Neuronal stem cell (in vitro differentiated cells): ENCODE results near the gene HAPLN3. TPM values are rescaled to one million over a fixed set of nuclear protein-coding genes. Genes with fewer than 3 reads are reported as not detected.
A peak's percentile ranks its signal among the peaks of the same experiment; 100 is the strongest.

Source experiments
- DNase-seq: peaks from one replicate; pipeline ENCODE4 v3.0.0-alpha.2; 2013; ENCODE audit warnings: low spot score
- H2AFZ ChIP-seq: one replicate; pipeline ENCODE4 v1.6.1; 2013; ENCODE audit warnings: mild to moderate bottlenecking, low read length, inconsistent platforms
- H2AK5ac ChIP-seq: 2 replicates; pipeline ENCODE4 v1.6.1; 2013; ENCODE audit warnings: low read depth, mild to moderate bottlenecking, inconsistent platforms, low read length, moderate library complexity, mixed read lengths
- H2BK120ac ChIP-seq: 2 replicates; pipeline ENCODE4 v1.6.1; 2013; ENCODE audit warnings: low read depth, mild to moderate bottlenecking, inconsistent platforms, low read length, moderate library complexity, mixed read lengths
- H2BK12ac ChIP-seq: one replicate; pipeline ENCODE4 v1.6.1; 2013; ENCODE audit warnings: low read length, inconsistent platforms
- H2BK15ac ChIP-seq: 2 replicates; pipeline ENCODE4 v1.6.1; 2013; ENCODE audit warnings: mild to moderate bottlenecking, low read length, inconsistent platforms, mixed read lengths
- H2BK5ac ChIP-seq: one replicate; pipeline ENCODE4 v1.6.1; 2013; ENCODE audit warnings: inconsistent platforms, mild to moderate bottlenecking, low read length, moderate library complexity
- H3K14ac ChIP-seq: one replicate; pipeline ENCODE4 v1.6.1; 2013; ENCODE audit warnings: low read length, inconsistent platforms
- H3K18ac ChIP-seq: 2 replicates; pipeline ENCODE4 v1.6.1; 2013; ENCODE audit warnings: low read length, inconsistent platforms
- H3K23ac ChIP-seq: 2 replicates; pipeline ENCODE4 v1.6.1; 2013; ENCODE audit warnings: low read depth, mild to moderate bottlenecking, mixed read lengths, low read length, inconsistent platforms; ENCODE audit not compliant: poor library complexity
- H3K27ac ChIP-seq: replicated peaks from 3 replicates; pipeline ENCODE4 v1.5.1; 2013; ENCODE audit warnings: low read length, inconsistent platforms
- H3K27me3 ChIP-seq, 3 experiments: 2 replicates each; pipeline ENCODE4 v1.6.1; 2013; ENCODE audit warnings: low read length in 3 of 3, mild to moderate bottlenecking in 2 of 3, inconsistent platforms in 1 of 3, low read depth in 1 of 3, mixed read lengths in 1 of 3, moderate library complexity in 1 of 3; ENCODE audit not compliant: control insufficient read depth in 3 of 3, insufficient read depth in 3 of 3
- H3K36me3 ChIP-seq, 2 donors: replicated peaks in 1 of 2; 2 replicates each; pipeline ENCODE4 v1.6.1; 2013; ENCODE audit warnings: low read length in 2 of 2; ENCODE audit not compliant: control insufficient read depth in 2 of 2, insufficient read depth in 2 of 2
- H3K4ac ChIP-seq: 2 replicates; pipeline ENCODE4 v1.6.1; 2013; ENCODE audit warnings: inconsistent platforms, mild to moderate bottlenecking, low read length, moderate library complexity
- H3K4me1 ChIP-seq, 2 donors: 1 replicate in 1 of 2; 2 replicates in 1 of 2; pipeline ENCODE4 v1.6.1; 2013; ENCODE audit warnings: low read length in 2 of 2, low read depth in 1 of 2; ENCODE audit not compliant: control insufficient read depth in 2 of 2, insufficient read depth in 1 of 2
- H3K4me2 ChIP-seq: one replicate; pipeline ENCODE4 v1.6.1; 2013; ENCODE audit warnings: mild to moderate bottlenecking, low read length, inconsistent platforms; ENCODE audit not compliant: insufficient read depth, poor library complexity, severe bottlenecking
- H3K4me3 ChIP-seq, 2 donors: 2 replicates each; pipeline ENCODE4 v1.5.1; 2013; ENCODE audit warnings: low read length in 2 of 2, mild to moderate bottlenecking in 2 of 2, inconsistent platforms in 1 of 2, moderate library complexity in 1 of 2
- H3K79me1 ChIP-seq: one replicate; pipeline ENCODE4 v1.6.1; 2013; ENCODE audit warnings: low read depth, mild to moderate bottlenecking, inconsistent platforms, low read length, moderate library complexity
- H3K9ac ChIP-seq: one replicate; pipeline ENCODE4 v1.6.1; 2013; ENCODE audit warnings: mild to moderate bottlenecking, low read depth, low read length, inconsistent platforms; ENCODE audit not compliant: poor library complexity
- H3K9me3 ChIP-seq, 2 donors: replicated peaks in 1 of 2; 2 replicates each; pipeline versions ENCODE3 to v1.6.1; 2013; ENCODE audit warnings: low read length in 2 of 2, mild to moderate bottlenecking in 2 of 2, inconsistent platforms in 1 of 2, low read depth in 1 of 2, mixed read lengths in 1 of 2, moderate library complexity in 1 of 2; ENCODE audit not compliant: control insufficient read depth in 2 of 2, insufficient read depth in 1 of 2
- H4K8ac ChIP-seq: one replicate; pipeline ENCODE4 v1.6.1; 2013; ENCODE audit warnings: low read depth, mild to moderate bottlenecking, inconsistent platforms, low read length, moderate library complexity
- H4K91ac ChIP-seq: one replicate; pipeline ENCODE4 v1.6.1; 2013; ENCODE audit warnings: low read length, low read depth, mild to moderate bottlenecking, inconsistent platforms; ENCODE audit not compliant: poor library complexity
- WGBS, 2 donors: extraction: QIAGEN DNeasy Blood & Tissue Kit; methylation state at CpG; one replicate each; pipeline ENCODE4 v1.1.7; 2013; ENCODE audit warnings: missing lambda C conversion rate in 2 of 2, mixed read lengths in 1 of 2; ENCODE audit not compliant: insufficient read length in 2 of 2, insufficient replicate concordance in 1 of 2; ENCODE audit errors: extremely low coverage in 2 of 2; 5-methylcytosine and 5-hydroxymethylcytosine counted together
- polyA plus RNA-seq, 2 experiments: library from polyadenylated mRNA; stranded (reverse); fragments of 200-250 nt; gene quantifications; one replicate each; pipeline ENCODE4 v1.2.3, GENCODE V29; 2013

The HAPLN3 gene, protein sequence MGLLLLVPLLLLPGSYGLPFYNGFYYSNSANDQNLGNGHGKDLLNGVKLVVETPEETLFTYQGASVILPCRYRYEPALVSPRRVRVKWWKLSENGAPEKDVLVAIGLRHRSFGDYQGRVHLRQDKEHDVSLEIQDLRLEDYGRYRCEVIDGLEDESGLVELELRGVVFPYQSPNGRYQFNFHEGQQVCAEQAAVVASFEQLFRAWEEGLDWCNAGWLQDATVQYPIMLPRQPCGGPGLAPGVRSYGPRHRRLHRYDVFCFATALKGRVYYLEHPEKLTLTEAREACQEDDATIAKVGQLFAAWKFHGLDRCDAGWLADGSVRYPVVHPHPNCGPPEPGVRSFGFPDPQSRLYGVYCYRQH
- polyA plus RNA-seq (2013, experiment 1 of 2): 14.9 TPM
- polyA plus RNA-seq (2013, experiment 2 of 2): 14.3 TPM

DNA sequence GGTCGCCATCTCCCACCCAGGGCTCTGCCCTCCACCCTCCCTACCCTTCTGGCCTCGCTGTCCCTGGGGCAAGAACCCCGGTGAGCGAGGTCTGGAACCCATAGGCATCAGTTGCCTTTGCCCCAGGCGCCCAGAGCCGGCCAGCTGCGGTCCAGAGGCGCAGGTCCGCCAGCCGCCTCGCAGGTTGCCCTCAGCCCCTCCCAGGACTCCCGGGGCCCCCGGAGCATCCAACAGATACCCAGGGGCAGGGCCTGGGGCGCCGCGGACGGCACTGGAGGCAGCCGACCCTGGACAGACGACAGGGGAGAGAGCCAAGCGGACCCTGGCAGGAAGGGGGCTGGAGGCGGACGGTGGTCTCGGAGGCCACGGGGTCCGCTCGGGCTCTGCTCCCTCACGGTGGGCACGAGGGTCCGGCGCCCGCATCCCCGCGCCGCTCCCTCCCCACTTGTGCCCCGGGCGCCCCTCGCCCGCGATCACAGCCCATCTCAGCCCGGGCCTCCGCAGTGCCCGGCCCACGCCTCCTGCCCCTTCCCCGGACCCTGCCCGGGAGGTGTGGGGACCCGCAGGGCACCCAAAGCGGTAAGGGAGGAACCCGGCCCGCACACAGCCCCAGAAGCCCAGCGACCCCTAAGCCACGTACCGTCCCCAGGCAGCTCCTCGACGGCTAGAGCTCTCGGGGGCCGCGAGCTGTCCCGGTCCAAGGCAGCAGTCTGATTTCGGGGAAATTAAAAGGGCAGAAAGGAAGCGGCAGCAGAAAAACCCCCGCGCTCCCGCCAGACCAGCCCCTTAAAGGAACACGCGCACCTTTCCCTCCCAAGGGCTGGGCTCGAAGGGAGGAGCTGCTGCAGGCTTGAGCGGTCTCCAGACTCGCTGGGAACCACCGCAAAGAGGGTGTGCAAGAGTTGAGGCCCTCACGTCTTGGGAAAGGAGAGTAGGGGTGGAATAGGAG is at the start of gene HAPLN3:
TSS of gene HAPLN3 (minus strand) at position 726 of the 949 bp plus-strand sequence. CDS start 8,246 bp downstream, outside the sequence.
- no peak for DNase-seq
- peak within 1 kb of the TSS; percentile 95 for H2BK12ac ChIP-seq
- H2AFZ ChIP-seq: peak within 1 kb of the TSS; percentile 97
- H3K4me1 ChIP-seq: peaks cover 21 to 22% of the 10 kb centered on the region in 2 donors
- H3K23ac ChIP-seq: peak within 1 kb of the TSS; percentile 37
- H3K9me3 ChIP-seq: no peaks in the 10 kb centered on the region
- H3K4me3 ChIP-seq: peak within 1 kb of the TSS; percentile 39 to 75
- peak within 1 kb of the TSS; percentile 62 for H2BK15ac ChIP-seq
- peak within 1 kb of the TSS; percentile 93 for H3K18ac ChIP-seq
- H3K27ac ChIP-seq: peak within 1 kb of the TSS; percentile 67
- H3K4ac ChIP-seq: no peak within 1 kb of the TSS
- peak within 1 kb of the TSS; percentile 48 for H2BK5ac ChIP-seq
- no peak within 1 kb of the TSS for H4K91ac ChIP-seq
- H3K27me3 ChIP-seq: peaks cover 0 to 19% (median 12%) of the 10 kb centered on the region in 3 experiments
- H3K36me3 ChIP-seq: peaks cover 3 to 7% of the 10 kb centered on the region in 2 donors
- H3K14ac ChIP-seq: peak within 1 kb of the TSS; percentile 91
- WGBS, 2 donors: no CpG with 5 or more reads among the region's 70 CpGs
- H3K79me1 ChIP-seq: no peaks in the 10 kb centered on the region
- peak within 1 kb of the TSS; percentile 94 for H4K8ac ChIP-seq
- peak within 1 kb of the TSS; percentile 79 for H3K9ac ChIP-seq
- peak within 1 kb of the TSS; percentile 79 for H3K4me2 ChIP-seq
- peak within 1 kb of the TSS; percentile 90 for H2BK120ac ChIP-seq
- peak within 1 kb of the TSS; percentile 57 for H2AK5ac ChIP-seq

DNA sequence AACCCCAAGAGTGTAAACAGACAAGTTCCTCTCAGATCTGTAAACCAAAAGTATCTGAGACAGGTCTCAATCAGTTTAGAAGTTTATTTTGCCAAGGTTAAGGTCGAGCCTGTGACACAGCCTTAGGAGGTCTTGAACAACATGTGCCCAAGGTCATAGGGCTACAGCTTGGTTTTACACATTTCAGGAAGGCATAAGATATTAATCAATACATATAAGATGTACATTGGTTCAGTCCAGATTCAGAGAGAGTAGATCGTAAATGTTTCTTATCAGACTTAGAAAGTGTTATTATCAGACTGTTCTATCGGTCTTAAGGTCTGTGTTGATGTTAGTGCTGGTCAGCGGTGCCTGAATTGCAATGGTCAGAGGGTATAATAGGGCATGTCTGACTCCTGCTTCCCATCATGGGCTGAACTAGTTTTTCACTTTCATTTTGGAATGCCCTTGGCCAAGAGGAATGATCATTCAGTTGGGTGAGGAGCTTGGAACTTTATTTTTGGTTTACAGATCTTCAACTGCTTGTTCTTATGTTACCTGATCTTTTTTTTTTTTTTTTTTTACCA is 44.8 kb upstream of the HAPLN3 start:
- no peak overlapping the region for H3K14ac ChIP-seq
- no peaks in the 10 kb centered on the region for H3K27me3 ChIP-seq
- no peak overlapping the region for H4K8ac ChIP-seq
- no peak overlapping the region for H2AFZ ChIP-seq
- no peak overlapping the region for H3K23ac ChIP-seq
- H3K36me3 ChIP-seq: no peaks in the 10 kb centered on the region
- H3K4ac ChIP-seq: no peak overlapping the region
- WGBS, 2 donors: no CpG with 5 or more reads among the region's 4 CpGs
- H2BK120ac ChIP-seq: no peak overlapping the region
- no peaks in the 10 kb centered on the region for H3K79me1 ChIP-seq
- H2BK5ac ChIP-seq: no peak overlapping the region
- H3K4me2 ChIP-seq: no peak overlapping the region
- no peak for DNase-seq
- H3K27ac ChIP-seq: no peak overlapping the region
- peaks cover 0 to 1% of the 10 kb centered on the region in 2 donors for H3K9me3 ChIP-seq
- no peak overlapping the region for H3K9ac ChIP-seq
- no peak overlapping the region for H3K18ac ChIP-seq
- no peaks in the 10 kb centered on the region for H3K4me1 ChIP-seq
- no peak overlapping the region for H2AK5ac ChIP-seq
- no peak overlapping the region for H2BK15ac ChIP-seq
- no peak overlapping the region for H4K91ac ChIP-seq
- no peak overlapping the region for H3K4me3 ChIP-seq
- no peak overlapping the region for H2BK12ac ChIP-seq

DNA sequence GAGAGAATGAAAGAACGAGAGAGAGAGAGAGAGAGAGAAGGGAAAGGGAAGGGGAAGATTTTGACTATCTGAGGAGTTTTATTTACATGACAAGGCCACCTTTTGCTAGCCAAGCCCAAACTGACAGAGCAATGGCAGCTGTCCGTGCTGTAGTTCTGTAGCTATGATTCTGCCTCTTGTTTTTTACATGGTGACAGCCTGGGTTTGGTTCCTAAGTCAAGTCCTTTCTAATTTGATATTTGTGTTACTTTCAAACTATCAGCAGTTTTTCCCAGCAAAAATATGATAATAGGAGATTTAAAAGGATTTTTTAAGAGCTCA is 44.1 kb upstream of the HAPLN3 start:
- H3K4ac ChIP-seq: no peak overlapping the region
- no peak overlapping the region for H2BK120ac ChIP-seq
- H3K27me3 ChIP-seq: no peaks in the 10 kb centered on the region
- no peak for DNase-seq
- WGBS, 2 donors: 100% methylated on average over 1 of the region's 2 CpGs; no CpG with 5 or more reads in 1 of the 2 donors
- H3K14ac ChIP-seq: no peak overlapping the region
- H2AK5ac ChIP-seq: no peak overlapping the region
- H3K18ac ChIP-seq: no peak overlapping the region
- H4K91ac ChIP-seq: no peak overlapping the region
- H3K4me3 ChIP-seq: no peak overlapping the region
- no peak overlapping the region for H2AFZ ChIP-seq
- no peaks in the 10 kb centered on the region for H3K4me1 ChIP-seq
- H2BK12ac ChIP-seq: no peak overlapping the region
- H2BK15ac ChIP-seq: no peak overlapping the region
- no peak overlapping the region for H3K27ac ChIP-seq
- H3K23ac ChIP-seq: no peak overlapping the region
- no peak overlapping the region for H4K8ac ChIP-seq
- no peaks in the 10 kb centered on the region for H3K79me1 ChIP-seq
- no peak overlapping the region for H3K4me2 ChIP-seq
- no peak overlapping the region for H2BK5ac ChIP-seq
- no peaks in the 10 kb centered on the region for H3K36me3 ChIP-seq
- H3K9ac ChIP-seq: no peak overlapping the region
- peaks cover 0 to 1% of the 10 kb centered on the region in 2 donors for H3K9me3 ChIP-seq
